ENCODE measurements around the gene RNF26. TPM values are rescaled to one million over a fixed set of nuclear protein-coding genes. Genes with fewer than 3 reads are reported as not detected.

RNF26 gene
- total RNA-seq, 1 donor from 2014 or later: 6.6 TPM

DNA sequence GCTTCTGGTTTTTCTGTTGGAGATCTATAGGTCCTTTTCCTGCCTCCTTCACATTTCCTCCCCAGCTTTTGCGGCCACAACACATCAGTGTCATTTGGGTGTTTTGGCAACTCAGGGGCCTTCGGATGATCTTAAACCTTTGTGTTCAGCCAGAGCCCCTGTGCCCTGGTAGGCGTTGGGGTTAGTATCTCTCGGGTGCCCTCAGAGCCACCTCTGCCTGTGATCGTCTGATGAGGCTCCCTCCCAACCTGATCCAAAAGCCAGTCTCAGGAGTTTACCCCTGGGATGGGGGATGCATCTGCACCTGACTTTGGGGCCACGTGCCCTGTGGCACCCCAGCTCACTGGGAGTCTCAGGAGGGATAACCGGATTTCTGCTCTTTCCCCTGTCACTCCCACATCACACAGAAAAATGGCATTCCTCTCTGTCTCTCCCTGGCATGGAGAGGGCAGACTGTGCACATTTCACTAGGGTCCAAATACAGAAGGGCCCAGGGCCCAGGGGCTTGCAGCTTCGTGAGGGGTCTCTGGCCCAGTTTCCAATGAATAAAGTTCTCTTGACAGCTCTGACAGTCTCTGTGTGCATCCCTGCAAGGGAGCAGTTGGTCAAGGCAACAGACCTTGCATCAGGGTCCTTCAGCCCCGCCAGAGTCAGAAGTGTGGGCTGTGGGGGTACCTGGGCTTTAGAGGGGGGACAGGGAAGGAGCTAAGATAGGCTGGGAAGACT, 2.6 kb downstream of the RNF26 start:
- no peak for DNase-seq

GRCh38 chr11:119337581-119338317, 3.4 kb downstream of the RNF26 start:
- DNase-seq: no peak

DNA sequence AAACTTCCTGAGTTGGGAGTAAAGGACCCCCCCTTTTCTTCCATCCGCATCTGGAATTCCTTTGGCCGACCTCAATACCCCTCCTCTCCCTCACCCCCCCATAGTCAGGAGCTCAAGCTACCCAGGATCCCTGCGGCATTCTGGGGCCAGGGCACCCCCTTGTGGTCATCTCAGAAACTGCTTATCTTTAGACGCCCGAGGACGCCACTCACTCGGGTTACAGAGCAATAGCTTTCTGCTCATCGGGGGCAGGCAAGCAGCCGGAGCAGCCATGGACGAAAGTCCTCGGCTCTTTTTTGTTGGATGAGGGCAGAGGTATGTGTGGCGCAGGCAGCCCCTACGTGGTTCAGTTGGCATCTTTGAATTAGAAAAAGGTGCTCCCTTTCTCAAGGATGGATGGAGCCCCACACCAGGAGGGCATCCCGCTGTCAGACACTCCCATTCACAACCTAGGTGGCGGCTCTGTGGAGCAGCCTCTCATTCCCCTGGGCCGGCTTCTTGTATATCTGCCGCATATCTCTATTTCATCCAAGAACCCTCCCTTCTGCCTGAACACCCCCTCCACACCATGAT, 4.1 kb downstream of the RNF26 start:
- peak; percentile 91 for DNase-seq

- no peak for DNase-seq
Measured at GRCh38 chr11:119338965-119339588, 4.8 kb downstream of the RNF26 start.

- peak; percentile 81 for DNase-seq
Measured at GRCh38 chr11:119339589-119340334, 5.4 kb downstream of the RNF26 start.

GRCh38 chr11:119340335-119341221, 6.3 kb downstream of the RNF26 start, which contains the start of gene C1QTNF5:
Gene C1QTNF5 (minus strand): TSS chr11:119340883. CDS start chr11:119340397, 486 bp downstream.
- peak; percentile 94 for DNase-seq

- no peak for DNase-seq
Measured at GRCh38 chr11:119341222-119342022, 7.1 kb downstream of the RNF26 start.

GRCh38 chr11:119342023-119342300, 7.6 kb downstream of the RNF26 start:
- no peak for DNase-seq

GRCh38 chr11:119342362-119343130, 8.2 kb downstream of the RNF26 start:
- DNase-seq: no peak

GRCh38 chr11:119343726-119344125, 9.4 kb downstream of the RNF26 start:
- no peak for DNase-seq

- DNase-seq: no peak
Measured at GRCh38 chr11:119344291-119345010, 10.1 kb downstream of the RNF26 start.

DNA sequence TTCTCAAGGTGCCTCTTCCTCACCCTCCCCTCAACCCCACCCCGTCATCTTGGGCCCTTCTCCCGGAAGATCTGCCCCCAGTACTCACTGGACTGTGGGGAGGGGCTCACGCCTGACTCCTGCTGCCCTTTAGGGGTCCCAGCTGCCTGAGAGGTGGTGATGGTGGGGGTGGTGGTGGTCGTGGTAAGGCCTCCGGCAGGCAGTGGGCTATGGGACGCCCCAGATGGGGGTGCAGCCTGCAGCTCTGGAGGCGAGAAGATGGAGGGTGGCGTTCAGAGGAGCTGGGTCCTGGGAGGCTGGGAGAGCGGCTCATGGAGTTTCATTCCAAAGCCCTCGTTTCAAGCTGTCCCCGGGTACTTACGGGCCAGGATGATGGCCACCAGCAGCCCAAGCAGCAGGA, 11.4 kb downstream of the RNF26 start:
- DNase-seq: no peak

GRCh38 chr11:119346605-119347004, 12.3 kb downstream of the RNF26 start, which contains the start of gene MFRP:
Gene MFRP (minus strand): TSS chr11:119346705. CDS start chr11:119346513, 192 bp downstream.
- no peak for DNase-seq

DNA sequence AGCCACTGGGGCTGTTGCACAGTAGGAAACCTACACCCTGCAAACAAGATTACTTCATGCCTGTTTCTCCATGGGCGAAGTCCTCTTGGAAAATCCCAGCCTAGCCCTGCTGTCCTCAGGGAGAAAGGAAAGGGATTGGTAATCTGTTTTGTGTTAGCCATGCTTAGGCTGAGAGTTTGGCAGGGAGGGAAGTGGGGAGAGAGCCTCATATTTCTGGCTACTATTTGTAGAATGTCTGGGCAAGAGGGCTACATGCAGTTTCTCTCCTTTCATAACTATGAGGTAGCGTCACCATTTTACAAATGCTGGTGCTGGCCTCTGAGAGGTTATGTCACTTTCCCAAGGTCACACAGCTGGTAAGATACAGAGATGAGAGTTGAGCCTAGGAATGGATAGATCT, 12.9 kb downstream of the RNF26 start:
- no peak for DNase-seq

GRCh38 chr11:119347940-119348605, 13.7 kb downstream of the RNF26 start:
- DNase-seq: peak; percentile 73

DNA sequence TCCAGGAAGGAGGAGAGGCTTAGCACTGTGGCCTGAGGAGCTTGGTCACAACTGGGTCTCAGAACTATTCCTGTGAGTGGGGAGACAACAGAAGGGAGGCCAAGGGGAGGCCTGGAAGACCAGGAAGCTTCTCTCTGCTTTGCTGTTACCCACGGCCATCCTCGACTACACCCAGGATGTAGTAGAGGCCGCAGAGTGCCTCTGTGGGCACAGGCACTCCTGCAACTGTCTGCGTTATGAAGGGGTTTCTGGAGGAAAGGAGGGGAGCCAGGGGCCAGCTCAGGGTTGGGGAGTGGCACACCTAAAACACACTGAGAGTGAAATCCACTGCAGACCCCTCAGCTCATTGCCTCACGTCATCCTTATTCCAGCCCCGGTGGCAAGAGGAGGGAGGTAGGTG, 16.0 kb downstream of the RNF26 start:
- DNase-seq: no peak

GRCh38 chr11:119351232-119351631, 16.9 kb downstream of the RNF26 start:
- DNase-seq: no peak

DNA sequence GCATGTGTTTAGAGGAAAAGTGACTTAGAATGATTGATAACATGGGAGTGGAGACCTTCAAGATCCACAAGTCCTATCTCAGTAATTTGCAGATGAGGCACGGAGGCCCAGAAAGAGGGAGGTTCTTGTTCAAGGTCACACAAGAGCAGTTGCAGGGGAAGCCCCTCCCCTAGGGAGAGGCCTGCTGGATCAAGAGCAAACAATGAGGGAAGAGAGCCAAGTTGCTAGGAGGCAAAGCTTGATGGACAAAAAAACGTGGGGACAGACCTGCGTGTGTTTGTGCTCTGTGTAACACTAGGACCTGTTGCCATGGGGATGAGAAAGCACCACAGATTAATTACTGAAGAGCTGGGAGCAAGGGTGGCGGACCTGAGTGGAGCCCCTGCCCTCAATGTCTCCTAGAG, 18.5 kb downstream of the RNF26 start:
- DNase-seq: peak; percentile 82

All from tongue (tissue), 2 donors.